Loucy (cell line): ENCODE data around the gene STXBP1.
A peak's percentile ranks its signal among the peaks of the same experiment; 100 is the strongest.
"Not testable (repeated sequence)": the region's sequence is repeated elsewhere in the genome, so short reads cannot be mapped to it uniquely, and the experiment has no call there.

Experiments
- H2AFZ ChIP-seq: fragments of 200-600 bp; sonication (generic); 2 replicates; pipeline ENCODE4 v1.6.0; 2016; ENCODE audit warnings: antibody characterized with exemption, mild to moderate bottlenecking, low read length, moderate library complexity
- H3F3A ChIP-seq: fragments of 200-600 bp; 2 replicates; pipeline ENCODE4 v1.6.0; 2016; ENCODE audit warnings: antibody characterized with exemption, low read depth, mild to moderate bottlenecking
- H3K27me3 ChIP-seq: fragments of 200-600 bp; sonication (generic); 2 replicates; pipeline ENCODE4 v1.6.1; 2014; ENCODE audit warnings: low read length, mild to moderate bottlenecking; ENCODE audit not compliant: insufficient read depth, poor library complexity, severe bottlenecking
- H3K36me3 ChIP-seq: fragments of 200-600 bp; sonication (generic); 2 replicates; pipeline ENCODE4 v1.6.1; 2016; ENCODE audit warnings: low read length; ENCODE audit not compliant: insufficient read depth
- H3K4me1 ChIP-seq: fragments of 200-600 bp; sonication (generic); 2 replicates; pipeline ENCODE4 v1.5.1; 2014; ENCODE audit warnings: low read length, mild to moderate bottlenecking; ENCODE audit not compliant: insufficient read depth, poor library complexity, severe bottlenecking
- H3K4me2 ChIP-seq: fragments of 200-600 bp; sonication (generic); 2 replicates; pipeline ENCODE4 v1.6.0; 2014; ENCODE audit warnings: antibody characterized with exemption, low read length, low read depth, mild to moderate bottlenecking; ENCODE audit not compliant: poor library complexity, severe bottlenecking
- H3K4me3 ChIP-seq: fragments of 200-600 bp; sonication (generic); 2 replicates; pipeline ENCODE4 v1.5.1; 2014; ENCODE audit warnings: low read length, mild to moderate bottlenecking, mixed read lengths; ENCODE audit not compliant: poor library complexity, severe bottlenecking
- H3K79me2 ChIP-seq: fragments of 200-600 bp; sonication (generic); 2 replicates; pipeline ENCODE4 v1.6.1; 2014; ENCODE audit warnings: low read length; ENCODE audit not compliant: insufficient read depth
- H3K9ac ChIP-seq: fragments of 200-600 bp; sonication (generic); 2 replicates; pipeline ENCODE4 v1.6.0; 2014; ENCODE audit warnings: mild to moderate bottlenecking, low read depth, low read length, moderate library complexity; ENCODE audit not compliant: poor library complexity, severe bottlenecking
- H3K9me2 ChIP-seq: fragments of 200-600 bp; sonication (generic); replicated peaks from 2 replicates; pipeline ENCODE4 v1.6.1; 2016; ENCODE audit warnings: low read depth, low read length, mixed read lengths
- H3K9me3 ChIP-seq: fragments of 200-600 bp; sonication (generic); 2 replicates; pipeline ENCODE4 v1.6.1; 2014; ENCODE audit warnings: mild to moderate bottlenecking, antibody characterized with exemption, low read length, low read depth; ENCODE audit not compliant: insufficient read depth
- H4K20me1 ChIP-seq: fragments of 200-600 bp; sonication (generic); 2 replicates; pipeline ENCODE4 v1.6.0; 2014; ENCODE audit warnings: antibody characterized with exemption, low read length, mild to moderate bottlenecking; ENCODE audit not compliant: insufficient read depth, poor library complexity, severe bottlenecking
- CTCF ChIP-seq: fragments of 200-600 bp; sonication (generic); conservative IDR thresholded peaks from 2 replicates; pipeline ENCODE4 v1.5.1; 2014; ENCODE audit warnings: mild to moderate bottlenecking, antibody characterized with exemption, low read length
- EZH2phosphoT487 ChIP-seq: fragments of 200-600 bp; IDR thresholded peaks from 2 replicates; pipeline ENCODE4 v1.6.1; 2018; ENCODE audit warnings: antibody characterized with exemption, mild to moderate bottlenecking, moderate library complexity, borderline replicate concordance

The STXBP1 gene

GRCh38 chr9:127575875-127576778 is 36.0 kb upstream of the STXBP1 start:
- TF ChIP-seq CTCF (no peak), EZH2phosphoT487 (no peak)
- Histone ChIP-seq H3K9me3 (no peaks in the 10 kb centered on the region), H3K9ac (no peak overlapping the region), H3F3A (no peaks in the 10 kb centered on the region), H3K9me2 (no peaks in the 10 kb centered on the region), H3K4me1 (peaks cover 32% of the 10 kb centered on the region), H4K20me1 (no peaks in the 10 kb centered on the region), H3K79me2 (no peaks in the 10 kb centered on the region), H3K4me2 (no peak overlapping the region), H2AFZ (no peak overlapping the region), H3K4me3 (no peak overlapping the region), H3K27me3 (no peaks in the 10 kb centered on the region), H3K36me3 (no peaks in the 10 kb centered on the region)

GRCh38 chr9:127577194-127577593 is 34.9 kb upstream of the STXBP1 start:
- H3K4me2 ChIP-seq, H3F3A ChIP-seq: not testable (repeated sequence)
- peaks cover 32% of the 10 kb centered on the region for H3K4me1 ChIP-seq

GRCh38 chr9:127578627-127578951 is 33.5 kb upstream of the STXBP1 start:
- peak overlapping the region; percentile 60 for H3K4me3 ChIP-seq
- H3K9me2 ChIP-seq: no peaks in the 10 kb centered on the region
- H3K9me3 ChIP-seq: no peaks in the 10 kb centered on the region
- H3K4me1 ChIP-seq: peaks cover 29% of the 10 kb centered on the region
- no peak for TF ChIP-seq CTCF
- TF ChIP-seq EZH2phosphoT487: no peak
- H2AFZ ChIP-seq: peak overlapping the region; percentile 81
- H3K4me2 ChIP-seq: peak overlapping the region; percentile 72
- no peaks in the 10 kb centered on the region for H3K79me2 ChIP-seq
- no peaks in the 10 kb centered on the region for H3K36me3 ChIP-seq
- H3F3A ChIP-seq: no peaks in the 10 kb centered on the region
- peak overlapping the region; percentile 64 for H3K9ac ChIP-seq
- no peaks in the 10 kb centered on the region for H4K20me1 ChIP-seq
- no peaks in the 10 kb centered on the region for H3K27me3 ChIP-seq

More at GRCh38 chr9:127577194-127577593, 34.9 kb upstream of the STXBP1 start:
- not testable (repeated sequence) for H3K9me3 ChIP-seq, H3K36me3 ChIP-seq, H3K27me3 ChIP-seq, H3K9ac ChIP-seq, H2AFZ ChIP-seq, H3K79me2 ChIP-seq, H3K4me3 ChIP-seq, H4K20me1 ChIP-seq, H3K9me2 ChIP-seq
